Measurements from ENCODE around the gene SUPT5H.

Gene SUPT5H

GRCh38 chr19:39410017-39410830, 35.2 kb upstream of the SUPT5H start:
- peaks cover 51% of the 10 kb centered on the region for H3K4me1 ChIP-seq (ENCODE audit: control insufficient read depth, insufficient read depth, low read length)
- H3K9me3 ChIP-seq (ENCODE audit: control insufficient read depth in 2 of 2, low read length in 2 of 2), result no peaks in the 10 kb centered on the region
- peak overlapping the region; percentile 100 for H3K27ac ChIP-seq (ENCODE audit: low read length)

GRCh38 chr19:39410831-39411080, 34.6 kb upstream of the SUPT5H start:
- Histone ChIP-seq H3K36me3 (ENCODE audit: control insufficient read depth in 2 of 2, insufficient read depth in 2 of 2, low read length in 2 of 2) (peaks cover 12 to 20% of the 10 kb centered on the region in 2 donors), H3K9me3 (ENCODE audit: control insufficient read depth in 2 of 2, low read length in 2 of 2) (no peaks in the 10 kb centered on the region), H3K4me3 (ENCODE audit: low read length in 2 of 2) (peak overlapping the region; percentile 50 to 96), H3K4me1 (ENCODE audit: control insufficient read depth, insufficient read depth, low read length) (peaks cover 54% of the 10 kb centered on the region), H3K27me3 (ENCODE audit: control insufficient read depth in 1 of 2, insufficient read depth in 2 of 2, low read length in 2 of 2) (no peaks in the 10 kb centered on the region), H3K27ac (ENCODE audit: low read length) (peak overlapping the region; percentile 100), H3K9ac (ENCODE audit: low read length in 2 of 2) (peak overlapping the region; percentile 99 to 100)

More at GRCh38 chr19:39410017-39410830, 35.2 kb upstream of the SUPT5H start:
- Histone ChIP-seq H3K36me3 (ENCODE audit: control insufficient read depth in 2 of 2, insufficient read depth in 2 of 2, low read length in 2 of 2) (peaks cover 11 to 20% of the 10 kb centered on the region in 2 donors), H3K4me3 (ENCODE audit: low read length in 2 of 2) (peak overlapping the region; percentile 50 to 96), H3K27me3 (ENCODE audit: control insufficient read depth in 1 of 2, insufficient read depth in 2 of 2, low read length in 2 of 2) (no peaks in the 10 kb centered on the region), H3K9ac (ENCODE audit: low read length in 2 of 2) (peak overlapping the region; percentile 99 to 100)

GRCh38 chr19:39411081-39411831, 34.1 kb upstream of the SUPT5H start:
- H3K4me3 ChIP-seq (ENCODE audit: low read length in 2 of 2), result peak overlapping the region; percentile 50 to 96
- H3K27me3 ChIP-seq (ENCODE audit: control insufficient read depth in 1 of 2, insufficient read depth in 2 of 2, low read length in 2 of 2), result no peaks in the 10 kb centered on the region
- H3K9ac ChIP-seq (ENCODE audit: low read length in 2 of 2), result peak overlapping the region; percentile 99 to 100
- H3K27ac ChIP-seq (ENCODE audit: low read length), result peak overlapping the region; percentile 100
- H3K36me3 ChIP-seq (ENCODE audit: control insufficient read depth in 2 of 2, insufficient read depth in 2 of 2, low read length in 2 of 2), result peaks cover 13 to 20% of the 10 kb centered on the region in 2 donors
- H3K4me1 ChIP-seq (ENCODE audit: control insufficient read depth, insufficient read depth, low read length), result peaks cover 53% of the 10 kb centered on the region
- no peaks in the 10 kb centered on the region for H3K9me3 ChIP-seq (ENCODE audit: control insufficient read depth in 2 of 2, low read length in 2 of 2)

- Histone ChIP-seq H3K36me3 (ENCODE audit: control insufficient read depth in 2 of 2, insufficient read depth in 2 of 2, low read length in 2 of 2) (peaks cover 16 to 20% of the 10 kb centered on the region in 2 donors), H3K27ac (ENCODE audit: low read length) (peak overlapping the region; percentile 100), H3K4me3 (ENCODE audit: low read length in 2 of 2) (peak overlapping the region; percentile 50 to 96), H3K4me1 (ENCODE audit: control insufficient read depth, insufficient read depth, low read length) (peaks cover 52% of the 10 kb centered on the region), H3K9me3 (ENCODE audit: control insufficient read depth in 2 of 2, low read length in 2 of 2) (no peaks in the 10 kb centered on the region), H3K9ac (ENCODE audit: low read length in 2 of 2) (peak overlapping the region; percentile 99 to 100), H3K27me3 (ENCODE audit: control insufficient read depth in 1 of 2, insufficient read depth in 2 of 2, low read length in 2 of 2) (no peaks in the 10 kb centered on the region)
Measured at GRCh38 chr19:39411832-39412099, 33.6 kb upstream of the SUPT5H start.

- Histone ChIP-seq H3K36me3 (ENCODE audit: control insufficient read depth in 2 of 2, insufficient read depth in 2 of 2, low read length in 2 of 2) (peaks cover 16 to 17% of the 10 kb centered on the region in 2 donors), H3K27me3 (ENCODE audit: control insufficient read depth in 1 of 2, insufficient read depth in 2 of 2, low read length in 2 of 2) (no peaks in the 10 kb centered on the region), H3K9me3 (ENCODE audit: control insufficient read depth in 2 of 2, low read length in 2 of 2) (no peaks in the 10 kb centered on the region), H3K9ac (ENCODE audit: low read length in 2 of 2) (peak within 1 kb of the TSS; percentile 99 to 100), H3K27ac (ENCODE audit: low read length) (peak within 1 kb of the TSS; percentile 100), H3K4me1 (ENCODE audit: control insufficient read depth, insufficient read depth, low read length) (peaks cover 52% of the 10 kb centered on the region), H3K4me3 (ENCODE audit: low read length in 2 of 2) (peak within 1 kb of the TSS; percentile 93 to 96)
Measured at GRCh38 chr19:39412100-39412866, 33.1 kb upstream of the SUPT5H start, which contains the start of gene PLEKHG2. PLEKHG2 (plus strand) TSS chr19:39412669; CDS start chr19:39414087, 1,418 bp downstream.

GRCh38 chr19:39412867-39413271, 32.5 kb upstream of the SUPT5H start:
- Histone ChIP-seq H3K4me3 (ENCODE audit: low read length in 2 of 2) (peak overlapping the region; percentile 93 to 96), H3K27me3 (ENCODE audit: control insufficient read depth in 1 of 2, insufficient read depth in 2 of 2, low read length in 2 of 2) (no peaks in the 10 kb centered on the region), H3K4me1 (ENCODE audit: control insufficient read depth, insufficient read depth, low read length) (peaks cover 52% of the 10 kb centered on the region), H3K9ac (ENCODE audit: low read length in 2 of 2) (peak overlapping the region; percentile 86 to 96), H3K9me3 (ENCODE audit: control insufficient read depth in 2 of 2, low read length in 2 of 2) (no peaks in the 10 kb centered on the region), H3K27ac (ENCODE audit: low read length) (peak overlapping the region; percentile 100), H3K36me3 (ENCODE audit: control insufficient read depth in 2 of 2, insufficient read depth in 2 of 2, low read length in 2 of 2) (peaks cover 11 to 17% of the 10 kb centered on the region in 2 donors)

- no peaks in the 10 kb centered on the region for H3K27me3 ChIP-seq (ENCODE audit: control insufficient read depth in 1 of 2, insufficient read depth in 2 of 2, low read length in 2 of 2)
- peaks cover 52% of the 10 kb centered on the region for H3K4me1 ChIP-seq (ENCODE audit: control insufficient read depth, insufficient read depth, low read length)
- H3K36me3 ChIP-seq (ENCODE audit: control insufficient read depth in 2 of 2, insufficient read depth in 2 of 2, low read length in 2 of 2), result peaks cover 6 to 12% of the 10 kb centered on the region in 2 donors
- no peaks in the 10 kb centered on the region for H3K9me3 ChIP-seq (ENCODE audit: control insufficient read depth in 2 of 2, low read length in 2 of 2)
- peak overlapping the region; percentile 100 for H3K27ac ChIP-seq (ENCODE audit: low read length)
- H3K4me3 ChIP-seq (ENCODE audit: low read length in 2 of 2), result peak overlapping the region; percentile 93 to 96
- peak overlapping the region; percentile 86 to 96 for H3K9ac ChIP-seq (ENCODE audit: low read length in 2 of 2)
Measured at GRCh38 chr19:39413272-39413910, 32.0 kb upstream of the SUPT5H start.

- Histone ChIP-seq H3K9ac (ENCODE audit: low read length in 2 of 2) (peak overlapping the region; percentile 68 to 96), H3K9me3 (ENCODE audit: control insufficient read depth in 2 of 2, low read length in 2 of 2) (no peaks in the 10 kb centered on the region), H3K4me1 (ENCODE audit: control insufficient read depth, insufficient read depth, low read length) (peaks cover 46% of the 10 kb centered on the region), H3K27ac (ENCODE audit: low read length) (peak overlapping the region; percentile 100), H3K27me3 (ENCODE audit: control insufficient read depth in 1 of 2, insufficient read depth in 2 of 2, low read length in 2 of 2) (no peaks in the 10 kb centered on the region), H3K36me3 (ENCODE audit: control insufficient read depth in 2 of 2, insufficient read depth in 2 of 2, low read length in 2 of 2) (peaks cover 5 to 13% of the 10 kb centered on the region in 2 donors), H3K4me3 (ENCODE audit: low read length in 2 of 2) (peak overlapping the region; percentile 93 to 96)
Measured at GRCh38 chr19:39413911-39414608, 31.3 kb upstream of the SUPT5H start.

GRCh38 chr19:39415111-39416046, 30.0 kb upstream of the SUPT5H start:
- Histone ChIP-seq H3K36me3 (ENCODE audit: control insufficient read depth in 2 of 2, insufficient read depth in 2 of 2, low read length in 2 of 2) (peaks cover 9 to 16% of the 10 kb centered on the region in 2 donors), H3K27ac (ENCODE audit: low read length) (peak overlapping the region; percentile 100), H3K4me3 (ENCODE audit: low read length in 2 of 2) (peak overlapping the region; percentile 93 to 96), H3K9me3 (ENCODE audit: control insufficient read depth in 2 of 2, low read length in 2 of 2) (no peaks in the 10 kb centered on the region), H3K27me3 (ENCODE audit: control insufficient read depth in 1 of 2, insufficient read depth in 2 of 2, low read length in 2 of 2) (no peaks in the 10 kb centered on the region), H3K4me1 (ENCODE audit: control insufficient read depth, insufficient read depth, low read length) (peaks cover 42% of the 10 kb centered on the region), H3K9ac (ENCODE audit: low read length in 2 of 2) (peak overlapping the region; percentile 68 to 96)
